ENCODE data around the gene PCDHGA1. TPM values are rescaled to one million over a fixed set of nuclear protein-coding genes. Genes with fewer than 3 reads are reported as not detected.

Gene PCDHGA1
- polyA plus RNA-seq, 1 experiment, result 2.2 TPM

DNA sequence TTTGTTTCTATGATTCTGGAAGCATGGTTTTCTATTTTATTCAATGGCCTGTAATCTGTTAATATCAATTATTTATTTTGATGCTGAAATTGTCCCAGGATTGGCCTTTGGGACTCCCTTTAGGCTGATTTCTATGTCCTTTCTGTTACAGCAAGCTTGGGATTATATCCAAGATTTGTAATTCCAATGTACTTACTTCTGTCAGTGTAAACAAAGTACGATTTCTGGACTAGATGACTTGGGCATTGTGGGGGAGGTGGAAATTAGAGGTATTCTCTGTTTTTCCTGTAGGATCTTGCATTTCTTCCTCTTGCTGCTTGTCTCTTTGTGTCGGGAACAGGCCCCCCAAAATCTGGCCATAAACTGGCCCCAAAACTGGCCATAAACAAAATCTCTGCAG lies 103.7 kb downstream of the PCDHGA1 start:
- H3K9me3 ChIP-seq (ENCODE audit: control insufficient read depth, insufficient read depth, low read length), result peaks cover 34% of the 10 kb centered on the region
- H3K4me3 ChIP-seq (ENCODE audit: low read depth, low read length), result no peak overlapping the region
- CTCF ChIA-PET, result interaction anchor here (7.2 kb wide), 1 partner anchor 124 kb away, joined by 94 read pairs; no protein-coding TSS in a partner anchor
- POLR2A ChIA-PET, result no interaction called here
- DNase-seq (ENCODE audit: low read depth, low spot score), result no peak
- TF ChIP-seq, protein P1, sequence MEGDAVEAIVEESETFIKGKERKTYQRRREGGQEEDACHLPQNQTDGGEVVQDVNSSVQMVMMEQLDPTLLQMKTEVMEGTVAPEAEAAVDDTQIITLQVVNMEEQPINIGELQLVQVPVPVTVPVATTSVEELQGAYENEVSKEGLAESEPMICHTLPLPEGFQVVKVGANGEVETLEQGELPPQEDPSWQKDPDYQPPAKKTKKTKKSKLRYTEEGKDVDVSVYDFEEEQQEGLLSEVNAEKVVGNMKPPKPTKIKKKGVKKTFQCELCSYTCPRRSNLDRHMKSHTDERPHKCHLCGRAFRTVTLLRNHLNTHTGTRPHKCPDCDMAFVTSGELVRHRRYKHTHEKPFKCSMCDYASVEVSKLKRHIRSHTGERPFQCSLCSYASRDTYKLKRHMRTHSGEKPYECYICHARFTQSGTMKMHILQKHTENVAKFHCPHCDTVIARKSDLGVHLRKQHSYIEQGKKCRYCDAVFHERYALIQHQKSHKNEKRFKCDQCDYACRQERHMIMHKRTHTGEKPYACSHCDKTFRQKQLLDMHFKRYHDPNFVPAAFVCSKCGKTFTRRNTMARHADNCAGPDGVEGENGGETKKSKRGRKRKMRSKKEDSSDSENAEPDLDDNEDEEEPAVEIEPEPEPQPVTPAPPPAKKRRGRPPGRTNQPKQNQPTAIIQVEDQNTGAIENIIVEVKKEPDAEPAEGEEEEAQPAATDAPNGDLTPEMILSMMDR (IDR thresholded peaks at IDR 0.05; ENCODE audit: low read depth, low read length), result no peak
- no peaks in the 10 kb centered on the region for H3K27me3 ChIP-seq (ENCODE audit: control insufficient read depth, insufficient read depth, low read length)
- H3K27ac ChIP-seq (ENCODE audit: low read depth, low read length), result no peak overlapping the region

DNA sequence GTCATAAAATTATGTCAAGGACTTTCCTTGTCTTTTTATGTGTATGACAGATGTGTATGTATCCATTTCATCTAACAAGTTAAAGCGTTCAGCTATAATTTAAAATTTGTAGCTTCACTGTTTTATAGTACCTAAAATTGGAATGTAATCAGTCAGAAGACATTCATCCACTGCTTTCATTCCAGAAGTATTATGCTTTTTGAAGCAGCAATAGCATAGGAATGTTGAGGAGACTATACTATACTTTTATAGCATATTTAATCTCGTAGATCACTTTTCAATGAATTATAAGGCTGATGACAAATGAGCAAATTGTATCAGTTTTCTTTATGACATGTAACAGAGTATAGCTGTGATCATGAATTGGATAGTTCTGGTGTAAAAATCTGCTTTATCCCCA lies 106.9 kb downstream of the PCDHGA1 start:
- no peak overlapping the region for H3K4me3 ChIP-seq (ENCODE audit: low read depth, low read length)
- H3K27ac ChIP-seq (ENCODE audit: low read depth, low read length), result no peak overlapping the region
- no peaks in the 10 kb centered on the region for H3K27me3 ChIP-seq (ENCODE audit: control insufficient read depth, insufficient read depth, low read length)
- no peak for DNase-seq (ENCODE audit: low read depth, low spot score)
- ChIA-PET CTCF (interaction anchor here (1.0 to 2.6 kb wide), 5 partner anchors 16 to 131 kb away, joined by 3 to 11 read pairs (median 3); partner anchors contain the start of genes PCDHGA11 and PCDHGB7), POLR2A (no interaction called here)
- peaks cover 34% of the 10 kb centered on the region for H3K9me3 ChIP-seq (ENCODE audit: control insufficient read depth, insufficient read depth, low read length)
- TF ChIP-seq, protein P1 (IDR thresholded peaks at IDR 0.05; ENCODE audit: low read depth, low read length), result no peak

DNA sequence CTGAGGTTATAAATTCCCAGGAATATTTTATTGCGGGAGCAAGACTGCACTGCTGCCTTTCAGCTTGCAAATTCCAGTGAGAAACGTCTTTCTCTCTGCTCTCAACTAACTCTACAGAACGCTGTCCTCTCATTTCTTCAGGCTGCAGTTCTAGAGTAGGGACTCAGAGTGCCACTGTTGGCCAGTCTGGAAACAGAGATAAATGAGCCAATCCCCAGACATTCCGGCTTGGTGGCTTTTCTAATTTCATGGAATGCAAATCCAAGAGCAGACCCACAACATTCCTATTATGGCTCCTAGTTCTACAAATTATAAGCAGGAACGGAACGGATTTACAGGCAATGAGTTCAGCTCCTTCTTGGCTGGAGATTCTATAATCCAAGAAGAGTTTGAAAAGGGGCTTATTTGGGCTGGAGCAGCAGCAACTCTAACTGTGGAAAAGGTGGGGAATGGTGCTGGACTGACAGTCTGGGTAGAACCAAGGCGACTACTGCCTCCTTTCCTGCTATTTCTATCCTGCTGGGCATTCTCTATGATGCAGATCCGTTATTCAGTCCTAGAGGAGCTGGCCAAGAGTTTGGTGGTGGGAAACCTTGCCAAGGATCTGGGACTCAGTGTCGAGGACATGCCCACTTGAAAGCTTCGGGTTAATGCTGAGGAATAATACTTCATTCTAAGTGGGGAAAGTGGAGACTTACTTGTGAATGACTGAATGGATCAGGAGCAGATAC lies 109.3 kb downstream of the PCDHGA1 start:
- no peak overlapping the region for H3K4me3 ChIP-seq (ENCODE audit: low read depth, low read length)
- TF ChIP-seq, protein P1 (IDR thresholded peaks at IDR 0.05; ENCODE audit: low read depth, low read length), result no peak
- no peaks in the 10 kb centered on the region for H3K27me3 ChIP-seq (ENCODE audit: control insufficient read depth, insufficient read depth, low read length)
- peaks cover 20% of the 10 kb centered on the region for H3K9me3 ChIP-seq (ENCODE audit: control insufficient read depth, insufficient read depth, low read length)
- H3K27ac ChIP-seq (ENCODE audit: low read depth, low read length), result no peak overlapping the region
- POLR2A ChIA-PET, result no interaction called here
- CTCF ChIA-PET, result interaction anchor here (1.3 to 1.5 kb wide), 3 partner anchors 10 to 119 kb away, joined by 3 to 5 read pairs (median 4); partner anchors contain the start of gene PCDHGA12
- DNase-seq (ENCODE audit: low read depth, low spot score), result no peak

DNA sequence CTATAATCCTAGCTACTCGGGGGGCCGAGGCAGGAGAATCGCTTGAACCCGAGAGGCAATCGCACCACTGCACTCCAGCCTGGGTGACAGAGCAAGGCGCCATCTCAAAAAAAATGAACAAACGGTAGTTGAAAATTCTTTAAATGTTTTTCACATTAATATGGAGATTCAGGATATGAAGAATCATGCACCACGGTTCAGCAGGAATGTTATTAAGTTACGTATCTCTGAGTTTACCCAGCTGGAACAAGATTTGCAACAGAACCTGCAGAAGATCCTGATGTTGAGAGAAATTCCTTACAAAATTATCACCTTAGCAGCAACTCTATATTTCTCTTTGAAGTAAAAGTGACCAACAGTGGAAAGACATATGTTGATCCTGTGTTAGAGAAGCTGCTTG lies 110.0 kb downstream of the PCDHGA1 start:
- DNase-seq (ENCODE audit: low read depth, low spot score), result no peak
- POLR2A ChIA-PET, result no interaction called here
- CTCF ChIA-PET, result interaction anchor here (1.4 to 1.5 kb wide), 2 partner anchors 10 to 84 kb away, joined by 4 to 5 read pairs; partner anchors contain the start of gene PCDHGA12

More for the DNA sequence above, 110.0 kb downstream of the PCDHGA1 start:
- no peak overlapping the region for H3K4me3 ChIP-seq (ENCODE audit: low read depth, low read length)
- peaks cover 20% of the 10 kb centered on the region for H3K9me3 ChIP-seq (ENCODE audit: control insufficient read depth, insufficient read depth, low read length)
- H3K27ac ChIP-seq (ENCODE audit: low read depth, low read length), result no peak overlapping the region
- no peaks in the 10 kb centered on the region for H3K27me3 ChIP-seq (ENCODE audit: control insufficient read depth, insufficient read depth, low read length)
- TF ChIP-seq, protein P1 (IDR thresholded peaks at IDR 0.05; ENCODE audit: low read depth, low read length), result no peak

All from AG04450 (cell line).